SKM-1 treated with dmso at 0.1 percent for 144 hours (cell line): ENCODE results near the gene C19orf47.

Source experiments
- DNase-seq: peaks from one replicate; lab custom pipeline; 2025; ENCODE audit not compliant: unreplicated experiment; lab: John Stamatoyannopoulos, UW

C19orf47 gene

GRCh38 chr19:40284251-40284500 lies 64.0 kb downstream of the C19orf47 start:
- no peak for DNase-seq

GRCh38 chr19:40283414-40284250 lies 64.6 kb downstream of the C19orf47 start:
- no peak for DNase-seq

GRCh38 chr19:40282920-40283319 lies 65.3 kb downstream of the C19orf47 start:
- no peak for DNase-seq

GRCh38 chr19:40282209-40282580 lies 66.0 kb downstream of the C19orf47 start:
- no peak for DNase-seq

GRCh38 chr19:40281381-40282208 lies 66.6 kb downstream of the C19orf47 start:
- DNase-seq: no peak

GRCh38 chr19:40280608-40281221 lies 67.5 kb downstream of the C19orf47 start:
- no peak for DNase-seq

GRCh38 chr19:40279761-40280607 lies 68.2 kb downstream of the C19orf47 start:
- no peak for DNase-seq

- no peak for DNase-seq
Observed at GRCh38 chr19:40279120-40279551, 69.1 kb downstream of the C19orf47 start.

GRCh38 chr19:40278361-40279035 lies 69.7 kb downstream of the C19orf47 start:
- no peak for DNase-seq

GRCh38 chr19:40277356-40278059 lies 70.7 kb downstream of the C19orf47 start:
- no peak for DNase-seq

GRCh38 chr19:40274585-40275544 lies 73.3 kb downstream of the C19orf47 start:
- no peak for DNase-seq

GRCh38 chr19:40273469-40274360 lies 74.5 kb downstream of the C19orf47 start:
- DNase-seq: no peak

GRCh38 chr19:40272261-40272660 lies 75.9 kb downstream of the C19orf47 start:
- no peak for DNase-seq

- no peak for DNase-seq
Observed at GRCh38 chr19:40271706-40272105, 76.5 kb downstream of the C19orf47 start.

GRCh38 chr19:40270362-40271089 lies 77.7 kb downstream of the C19orf47 start:
- no peak for DNase-seq
